NCI-H345 (cell line): ENCODE data around the gene EXOC4.
"Not testable (repeated sequence)": the region's sequence is repeated elsewhere in the genome, so short reads cannot be mapped to it uniquely, and the experiment has no call there.

Source experiments
- DNase-seq: peaks from one replicate; lab custom pipeline; 2025; lab: John Stamatoyannopoulos, UW

The EXOC4 gene

GRCh38 chr7:133983685-133984419 lies 731.0 kb downstream of the EXOC4 start:
- DNase-seq = peak; percentile 91

DNA sequence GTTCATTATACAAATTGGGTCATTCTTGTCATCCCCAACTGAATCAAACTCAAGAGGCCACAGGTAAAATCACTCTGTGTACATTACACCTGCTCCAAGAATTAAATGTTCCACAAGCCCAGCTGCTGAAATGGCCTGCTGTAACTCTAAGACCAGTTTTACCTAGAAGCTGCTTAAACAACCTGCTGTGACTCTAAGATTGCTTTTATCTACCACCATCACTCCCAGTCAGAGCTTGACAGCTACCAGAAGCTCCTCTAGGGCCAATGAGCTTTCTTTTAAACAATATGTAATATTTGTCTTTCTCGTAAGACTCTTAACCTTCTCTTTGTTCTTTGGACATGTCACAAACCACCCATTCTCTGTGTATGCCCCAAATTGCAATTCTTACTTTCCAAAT lies 732.4 kb downstream of the EXOC4 start:
- no peak for DNase-seq

GRCh38 chr7:133987582-133987981 lies 734.7 kb downstream of the EXOC4 start:
- DNase-seq = no peak

DNA sequence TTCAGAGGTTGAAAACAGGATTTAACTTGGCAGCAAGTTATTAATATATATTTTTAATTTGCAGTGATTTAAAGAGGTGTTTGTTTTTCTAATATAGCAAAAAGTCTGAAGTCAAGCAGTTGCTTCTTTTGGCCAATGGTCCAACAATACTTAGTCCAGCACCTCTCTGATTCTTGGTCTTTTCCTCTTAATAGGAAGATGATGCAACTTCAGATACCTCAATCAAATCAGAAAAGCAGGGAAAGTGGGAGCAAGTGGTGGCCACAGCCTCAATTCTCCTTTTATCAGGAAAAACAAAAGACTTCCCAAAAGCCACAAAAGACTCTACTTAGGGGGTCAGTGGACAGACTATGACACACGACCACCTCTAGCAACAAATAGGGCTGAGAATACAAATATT lies 740.7 kb downstream of the EXOC4 start:
- no peak for DNase-seq

- not testable (repeated sequence) for DNase-seq
Observed at GRCh38 chr7:133994100-133994499, 741.2 kb downstream of the EXOC4 start.

DNA sequence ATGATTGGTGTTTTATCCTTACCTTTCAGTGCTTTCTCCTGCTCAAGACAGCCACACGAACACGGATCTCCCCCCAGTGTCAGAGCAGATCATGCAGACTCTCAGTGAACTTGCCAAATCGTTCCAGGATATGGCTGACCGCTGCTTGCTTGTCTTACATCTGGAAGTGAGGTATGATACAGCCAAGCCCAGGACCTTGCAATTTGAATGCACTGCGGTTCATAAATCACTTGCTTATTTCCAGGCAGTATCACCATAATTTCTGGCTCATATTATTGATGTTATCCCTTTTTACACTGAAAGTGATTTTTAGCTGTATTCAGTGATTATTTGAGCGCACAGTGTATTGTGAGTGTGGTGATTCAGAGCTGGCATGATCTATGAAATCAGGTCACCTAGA lies 744.6 kb downstream of the EXOC4 start:
- DNase-seq = no peak

- no peak for DNase-seq
Observed at GRCh38 chr7:133999178-133999577, 746.3 kb downstream of the EXOC4 start.

DNA sequence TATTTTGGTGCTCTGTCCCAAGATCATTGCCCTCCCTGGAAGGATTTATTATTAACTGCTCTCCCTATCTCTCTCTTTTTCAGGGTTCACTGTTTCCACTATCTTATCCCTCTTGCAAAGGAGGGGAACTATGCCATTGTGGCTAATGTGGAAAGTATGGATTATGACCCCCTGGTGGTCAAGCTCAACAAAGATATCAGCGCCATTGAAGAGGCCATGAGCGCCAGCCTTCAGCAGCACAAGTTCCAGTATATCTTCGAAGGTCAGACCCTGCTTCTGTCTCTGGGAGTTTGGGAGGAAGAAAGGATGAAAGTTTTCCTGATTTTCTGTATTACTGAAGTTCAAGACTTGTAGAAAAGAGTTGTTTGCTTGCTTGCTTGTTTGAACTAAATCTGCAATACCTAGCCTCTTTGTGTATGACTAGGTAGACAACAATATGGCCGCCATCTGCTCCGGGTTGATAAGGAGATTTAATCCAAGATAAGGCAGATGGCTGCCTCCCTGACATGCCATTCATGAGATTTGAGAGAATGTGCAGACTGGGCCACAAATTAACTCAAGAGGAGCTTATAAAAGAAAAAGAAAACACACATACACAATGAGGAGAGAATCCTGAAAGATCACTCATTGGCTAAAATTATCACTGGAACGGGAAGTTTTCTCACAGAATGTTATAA lies 752.1 kb downstream of the EXOC4 start:
- no peak for DNase-seq

DNA sequence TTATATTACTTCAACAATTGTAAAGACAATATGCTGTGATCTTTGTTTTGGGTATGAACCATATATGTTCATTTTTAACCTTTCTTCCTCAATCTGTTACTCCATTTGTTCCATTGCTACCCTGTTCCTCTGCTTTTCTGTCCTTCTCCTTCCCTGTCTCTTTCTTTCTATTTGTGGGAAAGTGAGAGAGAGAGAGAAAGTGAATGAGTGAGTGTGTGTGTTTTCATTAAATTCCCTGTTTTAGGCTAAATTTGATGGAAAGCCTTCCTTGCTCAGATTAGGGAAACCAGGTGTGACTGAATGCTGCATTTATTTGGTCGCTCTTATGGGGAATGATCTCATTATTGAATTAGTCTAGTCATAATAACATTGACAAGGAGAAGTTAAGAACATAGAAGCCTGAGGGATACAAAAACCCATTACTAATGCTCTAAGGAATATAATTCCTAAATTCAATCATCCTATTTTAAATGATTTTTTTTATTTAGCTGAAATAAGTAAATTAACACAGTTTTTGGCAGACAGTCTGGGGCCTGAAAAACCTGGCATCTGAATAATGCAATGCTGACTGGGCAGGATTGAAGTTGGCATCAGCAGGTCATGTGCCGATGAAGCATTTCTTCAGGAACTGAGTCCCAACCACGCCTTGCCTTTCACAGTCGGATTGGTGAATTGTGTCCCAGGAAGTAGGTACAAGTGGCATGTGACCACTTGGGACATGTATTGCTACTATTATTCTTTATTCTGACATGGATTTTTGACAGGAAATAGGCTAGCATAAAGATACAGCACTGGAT lies 756.6 kb downstream of the EXOC4 start:
- no peak for DNase-seq

- DNase-seq = no peak
Observed at GRCh38 chr7:134013249-134013648, 760.4 kb downstream of the EXOC4 start.

DNA sequence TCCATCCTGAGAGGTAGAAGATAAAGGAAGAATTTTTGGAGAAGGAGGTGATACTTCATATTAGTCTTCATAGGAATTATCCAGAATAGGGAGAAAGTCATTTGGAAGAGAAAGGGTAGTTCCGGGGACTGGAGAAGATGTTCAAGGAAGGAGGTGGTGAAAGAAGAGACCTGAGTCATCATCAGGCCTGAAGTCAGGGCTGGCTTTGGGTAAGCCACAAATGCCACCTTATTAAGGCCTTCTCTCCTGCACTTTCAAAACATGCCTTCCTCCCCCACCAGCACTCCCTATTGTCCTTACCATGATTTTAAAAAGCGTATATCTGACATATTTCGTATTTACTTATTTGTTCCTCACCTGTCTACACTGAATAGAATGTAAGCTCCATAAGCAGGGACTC lies 762.1 kb downstream of the EXOC4 start:
- DNase-seq = no peak

DNA sequence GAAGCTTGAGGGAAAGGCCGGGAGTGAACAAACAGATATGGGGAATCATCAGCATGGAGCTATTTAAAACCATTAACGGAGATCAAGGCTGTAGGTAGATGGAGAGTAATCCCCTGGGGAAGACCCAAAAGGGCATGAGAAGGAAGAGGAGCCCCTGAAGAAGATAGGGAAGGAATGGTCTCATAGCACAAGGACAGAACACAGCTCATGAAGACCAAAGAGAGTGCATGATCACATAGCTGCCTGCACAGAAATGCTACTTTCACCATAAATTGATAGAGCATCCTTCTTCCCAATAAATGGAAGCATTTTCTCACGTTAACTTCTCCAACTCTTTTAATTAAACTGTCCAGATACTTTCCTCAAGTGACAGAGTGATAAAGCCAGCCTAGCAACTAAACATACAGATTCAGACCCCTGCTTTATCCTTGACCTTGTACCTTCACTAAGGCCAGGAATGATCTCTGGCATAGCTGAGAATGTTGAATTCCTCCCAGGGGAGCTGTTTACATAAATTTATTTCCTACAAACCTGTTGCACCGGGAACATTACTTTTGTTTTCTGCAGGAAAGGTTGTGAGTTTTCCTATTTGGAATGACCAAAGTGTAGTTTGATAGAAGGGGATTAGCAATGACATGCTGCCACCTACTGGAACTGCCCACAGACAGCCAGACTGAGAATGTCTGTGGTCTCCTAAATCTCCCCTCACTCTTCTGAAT lies 763.5 kb downstream of the EXOC4 start:
- peak; percentile 60 for DNase-seq

DNA sequence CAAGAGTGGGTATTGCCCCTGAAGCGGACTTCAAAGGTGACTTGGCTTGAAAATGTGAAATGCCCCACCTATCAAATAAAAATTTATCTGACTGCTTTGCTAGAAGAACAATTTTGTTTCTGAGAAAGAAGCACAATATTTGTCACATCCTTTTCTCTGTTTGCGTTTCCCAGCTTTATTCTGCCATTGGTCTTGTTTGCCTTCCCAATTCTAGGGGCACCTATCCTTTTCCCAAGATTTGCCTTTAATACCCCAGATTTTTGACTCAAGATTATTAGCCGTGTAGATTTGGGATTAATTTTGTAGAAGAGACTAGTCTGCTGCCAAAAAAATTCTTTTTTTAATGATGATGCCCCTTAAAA lies 764.0 kb downstream of the EXOC4 start:
- no peak for DNase-seq

GRCh38 chr7:134018306-134018705 lies 765.4 kb downstream of the EXOC4 start:
- DNase-seq = no peak

GRCh38 chr7:134019251-134019650 lies 766.4 kb downstream of the EXOC4 start:
- no peak for DNase-seq

DNA sequence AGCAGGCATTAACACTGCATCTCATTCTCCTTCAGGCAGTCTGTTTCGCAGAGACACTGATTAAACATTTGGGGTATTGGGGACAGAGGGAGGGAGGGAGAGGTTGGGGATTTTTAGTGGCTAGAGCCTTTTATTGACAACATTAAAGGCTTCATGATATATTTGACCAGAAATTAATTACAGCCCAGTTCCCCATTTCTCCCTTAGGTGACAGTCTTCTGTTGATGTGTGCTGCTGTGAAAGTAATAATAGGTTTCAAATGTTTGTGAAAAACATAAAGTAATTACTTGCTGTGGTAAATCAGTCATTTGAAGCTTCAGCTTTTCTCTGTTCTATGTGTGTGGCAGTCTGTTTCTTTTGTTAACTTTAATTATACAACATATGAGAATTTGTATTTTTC lies 769.0 kb downstream of the EXOC4 start:
- no peak for DNase-seq

DNA sequence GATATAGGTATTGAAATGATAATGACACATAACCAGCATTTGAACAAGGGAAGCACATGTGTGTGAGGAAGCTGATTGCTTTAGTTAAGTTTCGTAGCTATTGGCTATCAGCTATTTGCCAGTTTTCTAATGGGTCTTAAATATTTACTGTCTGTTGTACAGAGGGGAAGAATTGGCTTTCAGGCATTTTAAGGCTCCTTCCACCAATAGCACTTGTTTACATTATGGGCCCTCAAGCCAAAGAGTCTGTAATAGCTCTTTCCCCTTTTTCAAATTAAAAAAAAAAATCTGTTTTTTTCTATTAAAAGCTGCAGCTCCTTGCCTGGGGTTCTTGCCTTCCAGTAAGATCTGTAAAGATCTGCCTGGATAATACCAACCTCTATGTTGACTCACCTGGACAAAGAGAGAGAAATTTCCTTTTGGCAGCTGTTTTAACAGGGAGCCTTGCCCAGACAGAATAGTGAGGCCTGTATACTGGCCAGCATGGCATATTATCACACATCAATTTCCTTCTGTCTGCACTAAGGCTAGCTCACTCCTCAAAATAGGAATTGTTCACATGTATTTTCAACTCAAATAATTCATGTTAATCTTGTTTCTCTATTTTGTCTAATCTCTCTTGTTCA lies 769.5 kb downstream of the EXOC4 start:
- no peak for DNase-seq

DNA sequence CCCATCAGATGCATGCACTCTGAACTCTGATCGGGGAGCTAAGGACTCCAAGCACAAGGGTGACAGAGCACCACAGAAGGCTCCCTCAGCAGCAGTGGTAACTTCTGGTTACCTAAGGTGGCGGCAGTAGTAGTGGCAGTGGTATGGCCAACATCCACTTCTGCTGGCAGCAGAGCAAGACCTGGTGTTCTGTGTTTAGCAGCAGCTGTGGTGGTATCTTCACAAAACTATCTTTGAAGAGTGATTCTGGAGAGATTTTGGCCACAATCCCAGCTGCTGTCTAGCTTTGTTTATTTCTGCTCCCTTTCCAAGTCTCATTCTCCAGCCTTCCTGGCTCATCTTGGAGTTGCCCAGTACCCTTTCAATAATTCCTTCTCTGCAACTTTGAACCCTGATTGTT lies 771.9 kb downstream of the EXOC4 start:
- peak; percentile 22 for DNase-seq

- no peak for DNase-seq
Observed at GRCh38 chr7:134028853-134029252, 776.0 kb downstream of the EXOC4 start.

DNA sequence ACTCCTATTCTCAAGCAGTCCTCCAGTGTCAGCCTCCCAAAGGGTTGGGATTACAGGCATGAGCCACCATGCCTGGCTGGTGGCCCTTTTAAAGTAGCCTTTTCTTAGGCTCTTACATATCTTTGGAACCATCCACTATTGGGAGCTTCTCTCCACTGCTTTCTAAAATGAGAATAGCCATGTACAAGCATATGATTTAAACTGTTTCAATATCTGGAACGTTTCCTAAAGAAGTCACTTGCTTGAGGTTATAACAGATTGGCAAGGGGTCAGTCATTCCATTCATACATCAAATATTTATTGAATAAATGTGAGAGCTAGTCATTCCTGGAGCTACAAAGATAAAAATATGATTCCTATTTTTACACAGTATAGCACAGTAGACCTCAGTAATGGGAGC lies 776.9 kb downstream of the EXOC4 start:
- DNase-seq = no peak

DNA sequence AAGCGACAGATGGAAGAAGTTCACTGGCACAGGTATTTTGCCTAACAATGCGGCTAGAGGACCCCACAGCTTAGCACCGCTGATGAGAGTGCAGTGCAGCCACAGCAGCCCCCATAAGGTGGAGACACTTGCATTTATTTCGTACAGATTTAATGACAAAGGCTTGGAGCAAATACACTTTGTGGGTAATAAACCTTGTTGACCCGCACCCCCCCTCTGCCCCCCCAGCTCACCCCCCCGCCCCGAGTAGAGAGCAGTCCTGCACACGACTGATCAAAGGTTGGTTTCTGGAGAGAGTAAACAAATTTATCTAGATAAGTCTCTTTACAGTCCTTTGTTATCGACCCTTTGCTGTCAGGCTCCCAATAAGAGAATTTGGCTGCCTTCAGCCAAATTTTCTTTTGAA lies 777.6 kb downstream of the EXOC4 start:
- no peak for DNase-seq
